Keratinocyte (primary cell): Measurements from ENCODE around the gene NIT1. TPM values are rescaled to one million over a fixed set of nuclear protein-coding genes. Genes with fewer than 3 reads are reported as not detected.
A peak's percentile ranks its signal among the peaks of the same experiment; 100 is the strongest.

Experiments
- DNase-seq: peaks from one replicate; pipeline ENCODE4 v3.0.0-alpha.2; 2011; ENCODE audit warnings: low read depth, missing footprints, low spot score
- FAIRE-seq: peaks from 2 replicates; lab custom pipeline; 2011; peaks lifted over from hg19 to GRCh38; lab: Jason Lieb, UNC
- H2AFZ ChIP-seq: 2 replicates; pipeline ENCODE4 v1.6.0; 2012; ENCODE audit warnings: low read length, control low read depth, inconsistent platforms; ENCODE audit not compliant: control insufficient read depth
- H3K27ac ChIP-seq: 2 replicates; pipeline ENCODE4 v1.5.1; 2011; ENCODE audit warnings: low read length; ENCODE audit not compliant: control insufficient read depth, insufficient read depth
- H3K27me3 ChIP-seq: 3 replicates; pipeline ENCODE4 v1.6.0; 2011; ENCODE audit warnings: low read length; ENCODE audit not compliant: control insufficient read depth, insufficient read depth; ENCODE audit errors: extremely low read depth
- H3K36me3 ChIP-seq, 2 experiments: 2 replicates in 1 of 2; 3 replicates in 1 of 2; pipeline ENCODE4 v1.5.1; 2011; ENCODE audit warnings: low read length in 2 of 2, mild to moderate bottlenecking in 1 of 2; ENCODE audit not compliant: control insufficient read depth in 2 of 2, insufficient read depth in 2 of 2; ENCODE audit errors: extremely low read depth in 1 of 2
- H3K4me1 ChIP-seq: 3 replicates; pipeline ENCODE4 v1.5.1; 2011; ENCODE audit warnings: low read length; ENCODE audit not compliant: control insufficient read depth, insufficient read depth; ENCODE audit errors: extremely low read depth
- H3K4me2 ChIP-seq: 3 replicates; pipeline ENCODE4 v1.6.0; 2011; ENCODE audit warnings: low read depth, low read length; ENCODE audit not compliant: control insufficient read depth, insufficient read depth; ENCODE audit errors: extremely low read depth
- H3K4me3 ChIP-seq, 3 experiments: fragments of 200-600 bp in 1 of 3; sonication (generic) in 1 of 3; 2 replicates in 2 of 3; 3 replicates in 1 of 3; pipeline ENCODE4 v1.5.1; 2011 to 2016; ENCODE audit warnings: low read length in 3 of 3, mild to moderate bottlenecking in 3 of 3, control low read depth in 2 of 3, inconsistent platforms in 1 of 3, low read depth in 1 of 3, mixed read lengths in 1 of 3, mixed run types in 1 of 3, moderate library complexity in 1 of 3; ENCODE audit not compliant: control insufficient read depth in 2 of 3, insufficient read depth in 2 of 3; ENCODE audit errors: extremely low read depth in 1 of 3
- H3K79me2 ChIP-seq: 2 replicates; pipeline ENCODE4 v1.6.0; 2012; ENCODE audit warnings: low read length; ENCODE audit not compliant: control insufficient read depth, insufficient read depth
- H3K9ac ChIP-seq: 3 replicates; pipeline ENCODE4 v1.6.0; 2011; ENCODE audit warnings: low read length; ENCODE audit not compliant: control insufficient read depth, insufficient read depth; ENCODE audit errors: extremely low read depth
- H3K9me1 ChIP-seq: 3 replicates; pipeline ENCODE4 v1.6.0; 2011; ENCODE audit warnings: low read length; ENCODE audit not compliant: control insufficient read depth, insufficient read depth; ENCODE audit errors: extremely low read depth
- H3K9me3 ChIP-seq: 2 replicates; pipeline ENCODE4 v1.5.1; 2012; ENCODE audit warnings: low read depth, low read length; ENCODE audit not compliant: control insufficient read depth
- H4K20me1 ChIP-seq: 3 replicates; pipeline ENCODE4 v1.6.0; 2011; ENCODE audit warnings: low read length; ENCODE audit not compliant: control insufficient read depth, insufficient read depth; ENCODE audit errors: extremely low read depth
- EZH2 ChIP-seq: IDR thresholded peaks from one replicate; pipeline ENCODE4 v1.6.1; 2012; ENCODE audit warnings: inconsistent platforms, mild to moderate bottlenecking, low read length, moderate library complexity
- dilution Hi-C: fragments of 300-500 bp; cut with MboI; formaldehyde crosslinking; loops from one replicate; pipeline ENCODE4 v1.7.0; 2020; ENCODE audit warnings: low sequenced_read_pairs; ENCODE audit not compliant: extremely low pct_ligation_motif_present
- polyA plus RNA-seq, 5 experiments: library from polyadenylated mRNA; depleted of rRNA in 3 of 5; stranded (reverse) in 3 of 5; stranded (forward) in 1 of 5; unstranded in 1 of 5; fragments of >200 nt; gene quantifications; 1 replicate in 1 of 5; 2 replicates in 3 of 5; 3 replicates in 1 of 5; pipeline versions ENCODE4 v1.2.1 to v1.2.3, GENCODE V29; 2011 to 2012; ENCODE audit warnings: missing spikeins in 2 of 5, low read depth in 1 of 5, low replicate concordance in 1 of 5
- TF ChIP-seq, protein P1 (sequence below), 3 experiments: IDR thresholded peaks in 1 of 3; conservative IDR thresholded peaks in 1 of 3; optimal IDR thresholded peaks in 1 of 3; 2 replicates in 2 of 3; 3 replicates in 1 of 3; pipeline versions ENCODE3 to v1.5.1; 2011; ENCODE audit warnings: low read length in 3 of 3, mild to moderate bottlenecking in 3 of 3, moderate library complexity in 2 of 3, control low read depth in 1 of 3, inconsistent platforms in 1 of 3; ENCODE audit not compliant: insufficient read depth in 2 of 3; ENCODE audit errors: extremely low read depth in 1 of 3

NIT1 gene
- polyA plus RNA-seq, 1 donor (not counting 4 experiments of a cell fraction or from before 2014, with no cell fraction given): 22.9 TPM

DNA sequence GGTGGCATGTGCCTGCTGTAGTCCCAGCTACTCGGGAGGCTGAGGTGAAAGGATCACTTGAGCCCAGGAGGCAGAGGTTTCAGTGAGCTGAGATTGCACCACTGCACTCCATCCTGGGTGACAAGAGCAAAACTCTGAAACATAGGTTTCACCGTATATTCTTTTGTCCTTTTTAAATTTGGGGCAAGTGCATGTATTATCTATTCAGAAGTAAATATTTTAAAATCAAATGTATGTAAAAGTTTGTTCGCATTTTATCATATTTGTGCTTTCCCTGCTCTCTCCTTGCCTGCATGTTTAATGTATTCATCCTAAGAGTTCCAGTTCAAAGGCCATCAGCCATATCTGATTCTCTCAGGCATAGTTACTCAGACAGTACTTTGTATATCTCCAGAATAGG, 27.9 kb downstream of the NIT1 start:
- H3K27ac ChIP-seq: no peak overlapping the region
- H4K20me1 ChIP-seq: no peaks in the 10 kb centered on the region
- H3K9ac ChIP-seq: no peak overlapping the region
- TF ChIP-seq, protein P1, sequence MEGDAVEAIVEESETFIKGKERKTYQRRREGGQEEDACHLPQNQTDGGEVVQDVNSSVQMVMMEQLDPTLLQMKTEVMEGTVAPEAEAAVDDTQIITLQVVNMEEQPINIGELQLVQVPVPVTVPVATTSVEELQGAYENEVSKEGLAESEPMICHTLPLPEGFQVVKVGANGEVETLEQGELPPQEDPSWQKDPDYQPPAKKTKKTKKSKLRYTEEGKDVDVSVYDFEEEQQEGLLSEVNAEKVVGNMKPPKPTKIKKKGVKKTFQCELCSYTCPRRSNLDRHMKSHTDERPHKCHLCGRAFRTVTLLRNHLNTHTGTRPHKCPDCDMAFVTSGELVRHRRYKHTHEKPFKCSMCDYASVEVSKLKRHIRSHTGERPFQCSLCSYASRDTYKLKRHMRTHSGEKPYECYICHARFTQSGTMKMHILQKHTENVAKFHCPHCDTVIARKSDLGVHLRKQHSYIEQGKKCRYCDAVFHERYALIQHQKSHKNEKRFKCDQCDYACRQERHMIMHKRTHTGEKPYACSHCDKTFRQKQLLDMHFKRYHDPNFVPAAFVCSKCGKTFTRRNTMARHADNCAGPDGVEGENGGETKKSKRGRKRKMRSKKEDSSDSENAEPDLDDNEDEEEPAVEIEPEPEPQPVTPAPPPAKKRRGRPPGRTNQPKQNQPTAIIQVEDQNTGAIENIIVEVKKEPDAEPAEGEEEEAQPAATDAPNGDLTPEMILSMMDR (optimal IDR thresholded peaks at IDR 0.05 in 1 of 3, IDR thresholded peaks at IDR 0.05 in 1 of 3, conservative IDR thresholded peaks at IDR 0.05 in 1 of 3; ENCODE audit: extremely low read depth in 1 of 3, insufficient read depth in 2 of 3, low read length in 3 of 3): no peak
- no peak for TF ChIP-seq EZH2
- no peak overlapping the region for H3K4me3 ChIP-seq
- DNase-seq: no peak
- no peak overlapping the region for H3K4me2 ChIP-seq
- H3K4me1 ChIP-seq: no peaks in the 10 kb centered on the region
- H3K79me2 ChIP-seq: no peaks in the 10 kb centered on the region
- no peaks in the 10 kb centered on the region for H3K27me3 ChIP-seq
- no peaks in the 10 kb centered on the region for H3K9me3 ChIP-seq
- FAIRE-seq: no peak
- no peaks in the 10 kb centered on the region for H3K9me1 ChIP-seq
- dilution Hi-C loops: no loop called here
- H2AFZ ChIP-seq: no peak overlapping the region
- no peaks in the 10 kb centered on the region for H3K36me3 ChIP-seq

DNA sequence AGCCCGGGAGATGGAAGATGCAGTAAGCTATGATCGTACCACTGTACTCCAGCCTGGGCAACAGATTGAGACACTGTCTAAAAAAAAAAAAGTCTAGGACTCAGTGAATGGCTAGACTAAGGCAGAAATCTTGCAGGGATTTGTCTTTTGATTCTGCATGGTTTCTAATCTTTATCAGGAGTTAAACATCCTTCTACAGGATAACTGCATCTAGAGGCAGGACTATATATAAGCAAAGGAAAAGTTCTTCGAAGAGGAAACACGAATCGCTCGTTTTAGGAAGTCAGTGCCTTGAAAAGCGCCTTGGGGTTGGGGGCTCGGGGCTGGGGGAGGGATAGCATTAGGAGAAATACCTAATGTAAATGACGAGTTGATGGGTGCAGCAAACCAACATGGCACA, 35.3 kb downstream of the NIT1 start:
- Histone ChIP-seq H4K20me1 (no peaks in the 10 kb centered on the region), H3K9me3 (no peaks in the 10 kb centered on the region), H3K9ac (peak overlapping the region; percentile 99), H3K79me2 (peaks cover 7% of the 10 kb centered on the region), H3K36me3 (peaks cover 2 to 6% of the 10 kb centered on the region in 2 experiments), H3K27ac (peak overlapping the region; percentile 99), H3K4me1 (peaks cover 13% of the 10 kb centered on the region), H3K4me2 (peak overlapping the region; percentile 90), H3K4me3 (peak overlapping the region; percentile 71 to 98 (median 95)), H3K27me3 (no peaks in the 10 kb centered on the region), H2AFZ (peak overlapping the region; percentile 97), H3K9me1 (no peaks in the 10 kb centered on the region)
- no peak for FAIRE-seq
- DNase-seq: no peak
- dilution Hi-C loops: no loop called here
- TF ChIP-seq, protein P1 (optimal IDR thresholded peaks at IDR 0.05 in 1 of 3, IDR thresholded peaks at IDR 0.05 in 1 of 3, conservative IDR thresholded peaks at IDR 0.05 in 1 of 3; ENCODE audit: extremely low read depth in 1 of 3, insufficient read depth in 2 of 3, low read length in 3 of 3): no peak
- no peak for TF ChIP-seq EZH2
